ENCODE data around the gene CUBN. TPM values are rescaled to one million over a fixed set of nuclear protein-coding genes. Genes with fewer than 3 reads are reported as not detected.
A peak's percentile ranks its signal among the peaks of the same experiment; 100 is the strongest.
"Not testable (repeated sequence)": the region's sequence is repeated elsewhere in the genome, so short reads cannot be mapped to it uniquely, and the experiment has no call there.

Gene CUBN
- total RNA-seq, 2 donors from 2014 or later: 1.1 to 1.6 TPM

GRCh38 chr10:16847644-16848043 lies 282.0 kb downstream of the CUBN start:
- DNase-seq (ENCODE audit: low spot score): no peak

GRCh38 chr10:16845248-16845647 lies 284.4 kb downstream of the CUBN start:
- Mint-ChIP-seq H3K27me3 (peaks cover 0 to 7% of the 10 kb centered on the region in 2 donors), H3K27ac (no peak overlapping the region), H3K9me3 (no peaks in the 10 kb centered on the region), H3K4me1 (ENCODE audit: low read depth in 2 of 2) (peaks cover 5 to 10% of the 10 kb centered on the region in 2 donors), H3K4me3 (no peak overlapping the region), H3K36me3 (no peaks in the 10 kb centered on the region)
- ATAC-seq (no peak), DNase-seq (ENCODE audit: low spot score) (no peak)

More at GRCh38 chr10:16847644-16848043, 282.0 kb downstream of the CUBN start:
- no peak for ATAC-seq
- peaks cover 0 to 2% of the 10 kb centered on the region in 2 donors for H3K27me3 Mint-ChIP-seq
- no peak overlapping the region for H3K27ac Mint-ChIP-seq
- H3K4me3 Mint-ChIP-seq: no peak overlapping the region
- no peaks in the 10 kb centered on the region for H3K36me3 Mint-ChIP-seq
- H3K9me3 Mint-ChIP-seq: no peaks in the 10 kb centered on the region
- peaks cover 5 to 10% of the 10 kb centered on the region in 2 donors for H3K4me1 Mint-ChIP-seq (ENCODE audit: low read depth in 2 of 2)

- peaks cover 0 to 7% of the 10 kb centered on the region in 2 donors for H3K27me3 Mint-ChIP-seq
- H3K27ac Mint-ChIP-seq: no peak overlapping the region
- ATAC-seq: peak; percentile 81 to 89
- DNase-seq (ENCODE audit: low spot score): no peak
- no peaks in the 10 kb centered on the region for H3K36me3 Mint-ChIP-seq
- peaks cover 5 to 10% of the 10 kb centered on the region in 2 donors for H3K4me1 Mint-ChIP-seq (ENCODE audit: low read depth in 2 of 2)
- H3K4me3 Mint-ChIP-seq: no peak overlapping the region
- no peaks in the 10 kb centered on the region for H3K9me3 Mint-ChIP-seq
Observed at GRCh38 chr10:16843252-16843870, 286.2 kb downstream of the CUBN start.

- Mint-ChIP-seq H3K36me3 (no peaks in the 10 kb centered on the region), H3K4me1 (ENCODE audit: low read depth in 2 of 2) (peaks cover 0 to 9% of the 10 kb centered on the region in 2 donors), H3K4me3 (peak overlapping the region; percentile 47), H3K27me3 (peaks cover 0 to 3% of the 10 kb centered on the region in 2 donors), H3K9me3 (no peaks in the 10 kb centered on the region), H3K27ac (no peak overlapping the region)
- ATAC-seq (no peak), DNase-seq (ENCODE audit: low spot score) (no peak)
Observed at GRCh38 chr10:16835228-16835627, 294.4 kb downstream of the CUBN start.

- no peak overlapping the region for H3K4me3 Mint-ChIP-seq
- H3K4me1 Mint-ChIP-seq (ENCODE audit: low read depth in 2 of 2): peaks cover 12 to 13% of the 10 kb centered on the region in 2 donors
- peaks cover 0 to 3% of the 10 kb centered on the region in 2 donors for H3K27me3 Mint-ChIP-seq
- no peaks in the 10 kb centered on the region for H3K36me3 Mint-ChIP-seq
- DNase-seq (ENCODE audit: low spot score) (no peak), ATAC-seq (no peak)
- H3K27ac Mint-ChIP-seq: no peak overlapping the region
- no peaks in the 10 kb centered on the region for H3K9me3 Mint-ChIP-seq
Observed at GRCh38 chr10:16832351-16833080, 297.1 kb downstream of the CUBN start.

- Mint-ChIP-seq H3K36me3 (no peaks in the 10 kb centered on the region), H3K4me1 (ENCODE audit: low read depth in 2 of 2) (peaks cover 6 to 13% of the 10 kb centered on the region in 2 donors), H3K9me3 (no peaks in the 10 kb centered on the region), H3K4me3 (no peak overlapping the region), H3K27me3 (peaks cover 0 to 3% of the 10 kb centered on the region in 2 donors), H3K27ac (no peak overlapping the region)
- ATAC-seq: no peak
- DNase-seq (ENCODE audit: low spot score): no peak
Observed at GRCh38 chr10:16828701-16829175, 300.9 kb downstream of the CUBN start.

GRCh38 chr10:16828114-16828568 lies 301.5 kb downstream of the CUBN start:
- H3K4me1 Mint-ChIP-seq (ENCODE audit: low read depth in 2 of 2): peaks cover 6 to 13% of the 10 kb centered on the region in 2 donors
- peak; percentile 69 to 71 for ATAC-seq
- no peaks in the 10 kb centered on the region for H3K27me3 Mint-ChIP-seq
- no peak overlapping the region for H3K4me3 Mint-ChIP-seq
- peak; percentile 71 for DNase-seq (ENCODE audit: low spot score)
- no peaks in the 10 kb centered on the region for H3K9me3 Mint-ChIP-seq
- H3K27ac Mint-ChIP-seq: no peak overlapping the region
- no peaks in the 10 kb centered on the region for H3K36me3 Mint-ChIP-seq

- H3K4me3 Mint-ChIP-seq; H3K36me3 Mint-ChIP-seq; H3K27ac Mint-ChIP-seq; ATAC-seq; H3K9me3 Mint-ChIP-seq; DNase-seq (ENCODE audit: low spot score); H3K27me3 Mint-ChIP-seq: not testable (repeated sequence)
- peaks cover 6 to 13% of the 10 kb centered on the region in 2 donors for H3K4me1 Mint-ChIP-seq (ENCODE audit: low read depth in 2 of 2)
Observed at GRCh38 chr10:16827474-16827873, 302.1 kb downstream of the CUBN start.

- Mint-ChIP-seq H3K36me3 (peaks cover 12% of the 10 kb centered on the region), H3K4me1 (ENCODE audit: low read depth in 2 of 2) (peaks cover 7 to 8% of the 10 kb centered on the region in 2 donors), H3K9me3 (peaks cover 7% of the 10 kb centered on the region), H3K27ac (no peak overlapping the region), H3K4me3 (no peak overlapping the region), H3K27me3 (no peaks in the 10 kb centered on the region)
- no peak for DNase-seq (ENCODE audit: low spot score)
- ATAC-seq: no peak
Observed at GRCh38 chr10:16822726-16823360, 306.8 kb downstream of the CUBN start.

- H3K36me3 Mint-ChIP-seq: peaks cover 12% of the 10 kb centered on the region
- peaks cover 7 to 8% of the 10 kb centered on the region in 2 donors for H3K4me1 Mint-ChIP-seq (ENCODE audit: low read depth in 2 of 2)
- H3K27ac Mint-ChIP-seq: no peak overlapping the region
- H3K4me3 Mint-ChIP-seq: no peak overlapping the region
- no peak for DNase-seq (ENCODE audit: low spot score)
- peaks cover 7% of the 10 kb centered on the region for H3K9me3 Mint-ChIP-seq
- no peaks in the 10 kb centered on the region for H3K27me3 Mint-ChIP-seq
- ATAC-seq: no peak
Observed at GRCh38 chr10:16822027-16822426, 307.6 kb downstream of the CUBN start.

GRCh38 chr10:16820421-16820820 lies 309.2 kb downstream of the CUBN start:
- DNase-seq (ENCODE audit: low spot score): no peak
- Mint-ChIP-seq H3K9me3 (peaks cover 7% of the 10 kb centered on the region), H3K36me3 (peaks cover 19% of the 10 kb centered on the region), H3K4me3 (no peak overlapping the region), H3K4me1 (ENCODE audit: low read depth in 2 of 2) (peaks cover 16 to 20% of the 10 kb centered on the region in 2 donors), H3K27me3 (no peaks in the 10 kb centered on the region), H3K27ac (no peak overlapping the region)
- no peak for ATAC-seq

GRCh38 chr10:16820018-16820417 lies 309.6 kb downstream of the CUBN start:
- ATAC-seq (no peak), DNase-seq (ENCODE audit: low spot score) (no peak)
- Mint-ChIP-seq H3K27me3 (no peaks in the 10 kb centered on the region), H3K4me3 (no peak overlapping the region), H3K36me3 (peaks cover 22% of the 10 kb centered on the region), H3K4me1 (ENCODE audit: low read depth in 2 of 2) (peaks cover 20 to 24% of the 10 kb centered on the region in 2 donors), H3K9me3 (peaks cover 7% of the 10 kb centered on the region), H3K27ac (peak overlapping the region in 1 of 2 donors; percentile 3)

GRCh38 chr10:16819436-16819835 lies 310.2 kb downstream of the CUBN start:
- H3K27ac Mint-ChIP-seq: peak overlapping the region in 1 of 2 donors; percentile 3
- no peak for DNase-seq (ENCODE audit: low spot score)
- H3K27me3 Mint-ChIP-seq: no peaks in the 10 kb centered on the region
- no peak for ATAC-seq
- H3K9me3 Mint-ChIP-seq: peaks cover 7% of the 10 kb centered on the region
- H3K36me3 Mint-ChIP-seq: peaks cover 22% of the 10 kb centered on the region
- H3K4me3 Mint-ChIP-seq: peak overlapping the region; percentile 19
- peaks cover 22 to 27% of the 10 kb centered on the region in 2 donors for H3K4me1 Mint-ChIP-seq (ENCODE audit: low read depth in 2 of 2)

GRCh38 chr10:16819026-16819425 lies 310.6 kb downstream of the CUBN start:
- Mint-ChIP-seq H3K4me1 (ENCODE audit: low read depth in 2 of 2) (peaks cover 23 to 27% of the 10 kb centered on the region in 2 donors), H3K36me3 (peaks cover 22% of the 10 kb centered on the region), H3K27ac (peak overlapping the region; percentile 3 to 94), H3K27me3 (no peaks in the 10 kb centered on the region), H3K4me3 (peak overlapping the region; percentile 19), H3K9me3 (peaks cover 7% of the 10 kb centered on the region)
- no peak for ATAC-seq
- DNase-seq (ENCODE audit: low spot score): no peak

Measured in natural killer cell treated with Interleukin-12 subunit alpha and Interleukin-12 subunit beta and Interleukin-15 and Interleukin-18, amount 100 ng/mL, for 72 hours (primary cell).